ENCODE measurements around the gene SPG11. TPM values are rescaled to one million over a fixed set of nuclear protein-coding genes. Genes with fewer than 3 reads are reported as not detected.

SPG11 gene
- total and polyA plus RNA-seq, 4 donors: 39.2 to 119 (median 64.3) TPM

- Histone ChIP-seq H3K9ac (ENCODE audit: insufficient read depth in 1 of 2, low read length in 2 of 2) (no peak overlapping the region), H3K27ac (ENCODE audit: low read depth in 1 of 2, low read length in 1 of 2) (no peak overlapping the region), H3K36me3 (ENCODE audit: control insufficient read depth in 4 of 4, insufficient read depth in 4 of 4, low read length in 4 of 4) (peaks cover 13 to 31% (median 17%) of the 10 kb centered on the region in 4 donors), H3K4me1 (ENCODE audit: control insufficient read depth in 5 of 5, insufficient read depth in 5 of 5, low read length in 5 of 5) (no peaks in the 10 kb centered on the region), H3K4me3 (no peak overlapping the region), H3K9me3 (ENCODE audit: control insufficient read depth in 4 of 4, insufficient read depth in 3 of 4, low read length in 3 of 4) (no peaks in the 10 kb centered on the region), H3K27me3 (ENCODE audit: control insufficient read depth in 3 of 3, insufficient read depth in 3 of 3, low read length in 2 of 3) (no peaks in the 10 kb centered on the region)
- DNase-seq: no peak
- no peak for ATAC-seq (ENCODE audit: insufficient read depth, low FRiP score)
- no peak for TF ChIP-seq CTCF (IDR thresholded peaks at IDR 0.05; ENCODE audit: control extremely low read depth, extremely low read depth)
- WGBS, 2 donors: 86% methylated on average over 2 of the region's 2 CpGs
Observed at GRCh38 chr15:44580105-44580504, 83.4 kb downstream of the SPG11 start.

GRCh38 chr15:44574734-44575133 is 88.7 kb downstream of the SPG11 start:
- WGBS, 2 donors: 71 to 91% methylated on average over 1 of the region's 1 CpG
- H3K36me3 ChIP-seq (ENCODE audit: control insufficient read depth in 4 of 4, insufficient read depth in 4 of 4, low read length in 4 of 4): peaks cover 0 to 30% (median 20%) of the 10 kb centered on the region in 4 donors

GRCh38 chr15:44573386-44573785 is 90.1 kb downstream of the SPG11 start:
- TF ChIP-seq CTCF (IDR thresholded peaks at IDR 0.05; ENCODE audit: control extremely low read depth, extremely low read depth): no peak
- DNase-seq: no peak
- Histone ChIP-seq H3K9ac (ENCODE audit: insufficient read depth in 1 of 2, low read length in 2 of 2) (no peak overlapping the region), H3K36me3 (ENCODE audit: control insufficient read depth in 4 of 4, insufficient read depth in 4 of 4, low read length in 4 of 4) (peaks cover 0 to 34% (median 25%) of the 10 kb centered on the region in 4 donors), H3K27me3 (ENCODE audit: control insufficient read depth in 3 of 3, insufficient read depth in 3 of 3, low read length in 2 of 3) (no peaks in the 10 kb centered on the region), H3K4me3 (no peak overlapping the region), H3K9me3 (ENCODE audit: control insufficient read depth in 4 of 4, insufficient read depth in 3 of 4, low read length in 3 of 4) (no peaks in the 10 kb centered on the region), H3K4me1 (ENCODE audit: control insufficient read depth in 5 of 5, insufficient read depth in 5 of 5, low read length in 5 of 5) (no peaks in the 10 kb centered on the region), H3K27ac (ENCODE audit: low read depth in 1 of 2, low read length in 1 of 2) (no peak overlapping the region)
- WGBS, 2 donors: 92 to 96% methylated on average over 6 of the region's 6 CpGs
- ATAC-seq (ENCODE audit: insufficient read depth, low FRiP score): no peak

More at GRCh38 chr15:44574734-44575133, 88.7 kb downstream of the SPG11 start:
- H3K27me3 ChIP-seq (ENCODE audit: control insufficient read depth in 3 of 3, insufficient read depth in 3 of 3, low read length in 2 of 3): no peaks in the 10 kb centered on the region
- H3K9me3 ChIP-seq (ENCODE audit: control insufficient read depth in 4 of 4, insufficient read depth in 3 of 4, low read length in 3 of 4): no peaks in the 10 kb centered on the region
- DNase-seq (no peak), ATAC-seq (ENCODE audit: insufficient read depth, low FRiP score) (no peak)
- H3K27ac ChIP-seq (ENCODE audit: low read depth in 1 of 2, low read length in 1 of 2): no peak overlapping the region
- no peak overlapping the region for H3K9ac ChIP-seq (ENCODE audit: insufficient read depth in 1 of 2, low read length in 2 of 2)
- TF ChIP-seq CTCF (IDR thresholded peaks at IDR 0.05; ENCODE audit: control extremely low read depth, extremely low read depth): no peak
- no peaks in the 10 kb centered on the region for H3K4me1 ChIP-seq (ENCODE audit: control insufficient read depth in 5 of 5, insufficient read depth in 5 of 5, low read length in 5 of 5)
- no peak overlapping the region for H3K4me3 ChIP-seq

- Histone ChIP-seq H3K27ac (ENCODE audit: low read depth in 1 of 2, low read length in 1 of 2) (no peak overlapping the region), H3K4me3 (no peak overlapping the region), H3K4me1 (ENCODE audit: control insufficient read depth in 5 of 5, insufficient read depth in 5 of 5, low read length in 5 of 5) (no peaks in the 10 kb centered on the region), H3K9ac (ENCODE audit: insufficient read depth in 1 of 2, low read length in 2 of 2) (no peak overlapping the region), H3K36me3 (ENCODE audit: control insufficient read depth in 4 of 4, insufficient read depth in 4 of 4, low read length in 4 of 4) (peaks cover 12 to 48% (median 37%) of the 10 kb centered on the region in 4 donors), H3K9me3 (ENCODE audit: control insufficient read depth in 4 of 4, insufficient read depth in 3 of 4, low read length in 3 of 4) (peaks cover 0 to 6% (median 2%) of the 10 kb centered on the region in 4 donors), H3K27me3 (ENCODE audit: control insufficient read depth in 3 of 3, insufficient read depth in 3 of 3, low read length in 2 of 3) (no peaks in the 10 kb centered on the region)
- 97% methylated on average over 4 of the region's 4 CpGs for WGBS, 2 donors
- no peak for TF ChIP-seq CTCF (IDR thresholded peaks at IDR 0.05; ENCODE audit: control extremely low read depth, extremely low read depth)
- no peak for DNase-seq
- ATAC-seq (ENCODE audit: insufficient read depth, low FRiP score): no peak
Observed at GRCh38 chr15:44570361-44570760, 93.1 kb downstream of the SPG11 start.

Measured in lung (tissue), 12 donors.